GM12874 (cell line): ENCODE measurements around the gene BTBD9.

Source experiments
- TF ChIP-seq, protein P1 (sequence below): IDR thresholded peaks from 2 replicates; pipeline ENCODE4 v1.5.1; 2011; ENCODE audit warnings: low read depth, mild to moderate bottlenecking, control low read depth, low read length, moderate library complexity; ENCODE audit not compliant: insufficient read depth

The BTBD9 gene

GRCh38 chr6:38658418-38659167 lies 18.9 kb upstream of the BTBD9 start:
- TF ChIP-seq, protein P1, sequence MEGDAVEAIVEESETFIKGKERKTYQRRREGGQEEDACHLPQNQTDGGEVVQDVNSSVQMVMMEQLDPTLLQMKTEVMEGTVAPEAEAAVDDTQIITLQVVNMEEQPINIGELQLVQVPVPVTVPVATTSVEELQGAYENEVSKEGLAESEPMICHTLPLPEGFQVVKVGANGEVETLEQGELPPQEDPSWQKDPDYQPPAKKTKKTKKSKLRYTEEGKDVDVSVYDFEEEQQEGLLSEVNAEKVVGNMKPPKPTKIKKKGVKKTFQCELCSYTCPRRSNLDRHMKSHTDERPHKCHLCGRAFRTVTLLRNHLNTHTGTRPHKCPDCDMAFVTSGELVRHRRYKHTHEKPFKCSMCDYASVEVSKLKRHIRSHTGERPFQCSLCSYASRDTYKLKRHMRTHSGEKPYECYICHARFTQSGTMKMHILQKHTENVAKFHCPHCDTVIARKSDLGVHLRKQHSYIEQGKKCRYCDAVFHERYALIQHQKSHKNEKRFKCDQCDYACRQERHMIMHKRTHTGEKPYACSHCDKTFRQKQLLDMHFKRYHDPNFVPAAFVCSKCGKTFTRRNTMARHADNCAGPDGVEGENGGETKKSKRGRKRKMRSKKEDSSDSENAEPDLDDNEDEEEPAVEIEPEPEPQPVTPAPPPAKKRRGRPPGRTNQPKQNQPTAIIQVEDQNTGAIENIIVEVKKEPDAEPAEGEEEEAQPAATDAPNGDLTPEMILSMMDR, result no peak

GRCh38 chr6:38656896-38657295 lies 17.2 kb upstream of the BTBD9 start:
- TF ChIP-seq, protein P1, result no peak

- TF ChIP-seq, protein P1, result no peak
Measured at GRCh38 chr6:38654263-38654662, 14.5 kb upstream of the BTBD9 start.

DNA sequence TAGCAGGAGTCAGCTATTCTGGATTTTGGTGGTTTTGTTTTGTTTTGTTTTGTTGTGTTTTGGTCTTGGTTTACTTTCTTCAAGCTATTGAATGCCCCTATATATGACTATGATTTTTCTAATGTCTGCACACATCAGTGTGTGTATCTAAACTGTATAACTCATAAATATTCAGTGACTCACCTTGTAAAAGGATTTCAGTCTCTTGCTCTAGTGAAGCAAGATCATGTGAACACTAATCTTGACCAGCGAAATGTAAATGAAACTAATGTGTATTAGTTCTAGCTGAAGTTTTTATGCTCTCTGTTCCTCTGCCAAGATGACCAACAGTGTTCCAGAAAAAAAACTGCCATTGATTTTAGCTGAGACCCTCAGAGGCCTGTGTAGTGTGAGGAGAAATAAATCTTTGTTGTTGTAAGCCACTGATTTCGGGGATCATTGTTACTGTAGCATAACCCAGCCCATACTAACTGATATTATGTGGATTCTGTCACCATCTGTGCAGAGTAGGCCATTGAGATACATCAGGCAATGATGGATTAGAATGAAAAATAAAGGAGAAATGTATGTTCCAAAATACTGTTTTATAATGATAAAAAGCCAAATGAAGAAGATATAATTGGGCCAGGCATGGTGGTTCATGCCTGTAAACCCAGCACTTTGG lies 11.5 kb upstream of the BTBD9 start:
- TF ChIP-seq, protein P1, result no peak

GRCh38 chr6:38650207-38650752 lies 10.6 kb upstream of the BTBD9 start:
- TF ChIP-seq, protein P1, result no peak

GRCh38 chr6:38649744-38650143 lies 10.0 kb upstream of the BTBD9 start:
- TF ChIP-seq, protein P1, result no peak

DNA sequence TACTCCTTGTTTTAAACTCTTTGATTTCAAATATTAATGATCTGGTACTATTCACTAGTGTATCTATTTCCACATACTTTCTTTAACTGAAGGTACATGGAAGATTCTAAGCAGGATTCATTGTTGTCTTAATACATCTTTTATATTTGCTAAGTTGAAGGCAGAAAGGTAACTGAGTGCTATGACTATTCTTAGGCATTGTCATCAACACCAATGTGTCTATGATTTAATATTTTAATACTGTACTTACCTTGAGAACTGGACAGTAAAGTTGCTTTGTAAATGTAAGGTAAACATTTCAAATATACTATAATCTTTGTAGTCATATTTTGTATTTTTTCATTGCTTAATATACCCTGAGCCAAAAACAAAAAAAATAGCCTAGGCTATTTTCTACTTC lies 8.9 kb upstream of the BTBD9 start:
- TF ChIP-seq, protein P1, result no peak
